ENCODE results near the gene PEAK1. TPM values are rescaled to one million over a fixed set of nuclear protein-coding genes. Genes with fewer than 3 reads are reported as not detected.

Gene PEAK1
- total RNA-seq, 4 donors from 2014 or later, result 91.8 to 170 (median 123) TPM

DNA sequence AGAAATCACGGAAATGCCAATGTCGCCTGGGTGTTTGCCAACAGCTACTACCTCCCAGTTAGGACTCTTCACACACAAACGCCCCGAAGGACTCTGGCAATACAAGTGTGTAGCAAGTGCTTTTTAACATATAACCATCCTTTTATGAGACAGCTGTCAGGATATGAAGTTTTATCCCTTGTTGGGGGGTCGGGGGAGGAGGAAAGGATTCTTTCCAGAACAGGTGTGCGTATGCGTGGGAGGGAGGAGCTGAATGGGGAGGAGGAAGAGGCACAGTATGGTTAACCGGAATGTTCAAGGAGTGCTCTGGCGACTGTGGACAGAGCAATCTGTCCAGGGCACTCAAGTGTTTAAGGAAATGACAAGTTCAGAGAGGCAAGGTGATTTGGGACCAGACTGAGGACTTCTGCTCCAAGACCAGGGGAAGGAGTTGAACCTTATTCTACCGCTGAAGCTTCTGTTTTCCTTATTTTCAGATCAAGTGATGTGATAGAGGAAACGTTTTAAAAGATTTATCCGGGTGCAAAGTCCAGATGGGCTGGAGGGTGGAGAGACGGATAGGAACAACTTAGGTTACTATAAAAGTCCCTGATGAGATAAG, 350.3 kb downstream of the PEAK1 start:
- no peaks in the 10 kb centered on the region for H3K27me3 ChIP-seq
- peak overlapping the region; percentile 87 to 95 (median 94) for H3K27ac ChIP-seq (replicated peaks in 1 of 4)
- H3K4me3 ChIP-seq, result peak overlapping the region; percentile 71 to 92 (median 90)
- H3K36me3 ChIP-seq, result no peaks in the 10 kb centered on the region
- 24% methylated on average over 13 of the region's 13 CpGs for WGBS
- H3K4me1 ChIP-seq, result peaks cover 27 to 47% (median 43%) of the 10 kb centered on the region in 4 donors
- DNase-seq (ENCODE audit: extremely low spot score), result no peak
- intact Hi-C loops (cut with DNase I), result no loop called here
- TF ChIP-seq EP300 (IDR thresholded peaks at IDR 0.05) (no peak), CTCF (IDR thresholded peaks at IDR 0.05) (no peak), POLR2AphosphoS5 (IDR thresholded peaks at IDR 0.05) (no peak), POLR2A (IDR thresholded peaks at IDR 0.05; ENCODE audit: low read depth) (no peak)
- H3K9me3 ChIP-seq, result no peaks in the 10 kb centered on the region

DNA sequence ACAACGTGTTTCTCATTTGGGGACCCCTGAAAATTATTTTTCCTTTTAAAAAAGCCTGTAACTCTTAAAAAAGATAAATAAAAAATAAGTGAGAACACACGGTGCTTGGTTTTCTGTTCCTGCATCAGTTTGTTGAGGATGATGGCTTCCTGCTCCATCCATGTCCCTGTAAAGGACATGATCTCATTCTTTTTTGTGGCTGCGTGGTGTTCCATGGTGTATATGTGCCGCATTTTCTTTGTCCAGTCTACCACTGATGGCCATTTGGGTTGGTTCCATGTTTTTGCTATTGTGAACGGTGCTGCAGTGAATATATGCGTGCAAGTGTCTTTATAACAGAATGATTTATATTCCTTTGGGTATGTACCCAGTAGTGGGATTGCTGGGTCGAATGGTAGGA, 351.3 kb downstream of the PEAK1 start:
- Histone ChIP-seq H3K4me3 (no peak overlapping the region), H3K27ac (replicated peaks in 1 of 4) (no peak overlapping the region), H3K4me1 (peaks cover 27 to 57% (median 51%) of the 10 kb centered on the region in 4 donors), H3K9me3 (no peaks in the 10 kb centered on the region), H3K36me3 (no peaks in the 10 kb centered on the region), H3K27me3 (no peaks in the 10 kb centered on the region)
- no peak for DNase-seq (ENCODE audit: extremely low spot score)
- intact Hi-C loops (cut with DNase I), result no loop called here
- 89% methylated on average over 7 of the region's 7 CpGs for WGBS
- TF ChIP-seq POLR2A (IDR thresholded peaks at IDR 0.05; ENCODE audit: low read depth) (no peak), CTCF (IDR thresholded peaks at IDR 0.05) (no peak), EP300 (IDR thresholded peaks at IDR 0.05) (no peak), POLR2AphosphoS5 (IDR thresholded peaks at IDR 0.05) (no peak)

DNA sequence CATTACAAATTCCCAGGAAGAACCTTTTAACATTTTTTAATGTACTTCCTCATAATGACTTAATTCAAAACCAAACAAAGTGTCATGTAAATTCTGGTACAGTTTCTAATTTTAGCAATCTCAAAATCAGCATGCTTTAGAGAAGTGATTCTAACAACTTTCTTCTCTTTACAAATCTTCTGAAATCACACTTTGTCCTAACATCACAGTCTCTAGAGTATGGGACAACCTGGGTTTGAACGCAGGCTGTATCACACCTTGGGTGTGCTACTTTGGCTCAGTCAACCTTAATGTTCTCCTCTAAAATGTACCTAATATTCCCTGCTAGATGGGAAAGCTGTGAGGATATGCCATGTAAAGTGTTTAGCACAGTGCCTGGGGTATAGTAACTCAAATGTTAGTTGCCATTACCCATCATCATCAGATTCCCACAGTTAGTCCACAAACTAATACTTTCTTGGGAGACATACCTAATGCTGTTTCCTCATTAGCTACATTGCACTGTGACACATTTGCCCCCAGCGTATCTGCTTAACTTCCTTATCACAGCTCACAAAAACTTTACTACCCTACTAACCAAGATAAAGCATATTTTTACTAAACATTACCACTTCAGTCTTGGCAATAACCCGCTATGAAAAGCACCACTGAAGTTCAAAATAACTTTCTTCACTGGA, 352.1 kb downstream of the PEAK1 start:
- DNase-seq (ENCODE audit: extremely low spot score), result no peak
- Histone ChIP-seq H3K9me3 (no peaks in the 10 kb centered on the region), H3K4me1 (peaks cover 27 to 58% (median 52%) of the 10 kb centered on the region in 4 donors), H3K4me3 (no peak overlapping the region), H3K36me3 (no peaks in the 10 kb centered on the region), H3K27ac (replicated peaks in 1 of 4) (no peak overlapping the region), H3K27me3 (no peaks in the 10 kb centered on the region)
- intact Hi-C loops (cut with DNase I), result no loop called here
- TF ChIP-seq EP300 (IDR thresholded peaks at IDR 0.05), result no peak
- no peak for TF ChIP-seq CTCF (IDR thresholded peaks at IDR 0.05)
- TF ChIP-seq POLR2A (IDR thresholded peaks at IDR 0.05; ENCODE audit: low read depth), result no peak
- no peak for TF ChIP-seq POLR2AphosphoS5 (IDR thresholded peaks at IDR 0.05)
- 65% methylated on average over 3 of the region's 3 CpGs for WGBS

GRCh38 chr15:77066971-77067690, 352.8 kb downstream of the PEAK1 start:
- no peaks in the 10 kb centered on the region for H3K36me3 ChIP-seq
- intact Hi-C loops (cut with DNase I), result no loop called here
- H3K4me3 ChIP-seq, result no peak overlapping the region
- no peak for DNase-seq (ENCODE audit: extremely low spot score)
- no peaks in the 10 kb centered on the region for H3K27me3 ChIP-seq
- H3K4me1 ChIP-seq, result peaks cover 27 to 63% (median 55%) of the 10 kb centered on the region in 4 donors
- H3K27ac ChIP-seq (replicated peaks in 1 of 4), result no peak overlapping the region
- TF ChIP-seq EP300 (IDR thresholded peaks at IDR 0.05), result no peak
- no peak for TF ChIP-seq CTCF (IDR thresholded peaks at IDR 0.05)
- no peak for TF ChIP-seq POLR2A (IDR thresholded peaks at IDR 0.05; ENCODE audit: low read depth)
- TF ChIP-seq POLR2AphosphoS5 (IDR thresholded peaks at IDR 0.05), result no peak
- 74% methylated on average over 3 of the region's 3 CpGs for WGBS
- H3K9me3 ChIP-seq, result no peaks in the 10 kb centered on the region
